Measurements from ENCODE around the gene NKTR.
"Not testable (repeated sequence)": the region's sequence is repeated elsewhere in the genome, so short reads cannot be mapped to it uniquely, and the experiment has no call there.

Gene NKTR

GRCh38 chr3:42582474-42583070 lies 17.9 kb upstream of the NKTR start:
- peak overlapping the region; percentile 97 for H3K4me3 ChIP-seq (ENCODE audit: low read length)
- TF ChIP-seq ZNF274 (IDR thresholded peaks at IDR 0.05; ENCODE audit: low read depth, low read length) = no peak

GRCh38 chr3:42588625-42589024 lies 11.9 kb upstream of the NKTR start:
- no peak overlapping the region for H3K4me3 ChIP-seq (ENCODE audit: low read length)
- TF ChIP-seq ZNF274 (IDR thresholded peaks at IDR 0.05; ENCODE audit: low read depth, low read length) = no peak

GRCh38 chr3:42589382-42590109 lies 10.9 kb upstream of the NKTR start:
- TF ChIP-seq ZNF274 (IDR thresholded peaks at IDR 0.05; ENCODE audit: low read depth, low read length) = no peak
- peak overlapping the region; percentile 40; the same call in 1 of the 2 replicates for H3K4me3 ChIP-seq (ENCODE audit: low read length)

- H3K4me3 ChIP-seq (ENCODE audit: low read length) = peak overlapping the region; percentile 67
- TF ChIP-seq ZNF274 (IDR thresholded peaks at IDR 0.05; ENCODE audit: low read depth, low read length) = no peak
Measured at GRCh38 chr3:42590989-42591756, 9.3 kb upstream of the NKTR start.

GRCh38 chr3:42591811-42592210 lies 8.7 kb upstream of the NKTR start:
- no peak for TF ChIP-seq ZNF274 (IDR thresholded peaks at IDR 0.05; ENCODE audit: low read depth, low read length)
- H3K4me3 ChIP-seq (ENCODE audit: low read length) = peak overlapping the region; percentile 67

GRCh38 chr3:42593635-42594034 lies 6.9 kb upstream of the NKTR start:
- TF ChIP-seq ZNF274 (IDR thresholded peaks at IDR 0.05; ENCODE audit: low read depth, low read length) = no peak
- H3K4me3 ChIP-seq (ENCODE audit: low read length) = no peak overlapping the region

- no peak for TF ChIP-seq ZNF274 (IDR thresholded peaks at IDR 0.05; ENCODE audit: low read depth, low read length)
- H3K4me3 ChIP-seq (ENCODE audit: low read length) = no peak overlapping the region
Measured at GRCh38 chr3:42595682-42596081, 4.8 kb upstream of the NKTR start.

GRCh38 chr3:42597098-42597497 lies 3.4 kb upstream of the NKTR start:
- not testable (repeated sequence) for H3K4me3 ChIP-seq (ENCODE audit: low read length)

GRCh38 chr3:42600958-42601675 lies 631 bp downstream of the NKTR start:
- H3K4me3 ChIP-seq (ENCODE audit: low read length) = peak overlapping the region; percentile 96
- no peak for TF ChIP-seq ZNF274 (IDR thresholded peaks at IDR 0.05; ENCODE audit: low read depth, low read length)

GRCh38 chr3:42601896-42602581 lies 1.6 kb downstream of the NKTR start:
- H3K4me3 ChIP-seq (ENCODE audit: low read length) = peak overlapping the region; percentile 96

GRCh38 chr3:42602961-42603360 lies 2.5 kb downstream of the NKTR start:
- H3K4me3 ChIP-seq (ENCODE audit: low read length) = no peak overlapping the region
- no peak for TF ChIP-seq ZNF274 (IDR thresholded peaks at IDR 0.05; ENCODE audit: low read depth, low read length)

More at GRCh38 chr3:42601896-42602581, 1.6 kb downstream of the NKTR start:
- TF ChIP-seq ZNF274 (IDR thresholded peaks at IDR 0.05; ENCODE audit: low read depth, low read length) = no peak

- H3K4me3 ChIP-seq (ENCODE audit: low read length) = no peak overlapping the region
- no peak for TF ChIP-seq ZNF274 (IDR thresholded peaks at IDR 0.05; ENCODE audit: low read depth, low read length)
Measured at GRCh38 chr3:42605546-42606173, 5.2 kb downstream of the NKTR start.

GRCh38 chr3:42608581-42608980 lies 8.1 kb downstream of the NKTR start:
- H3K4me3 ChIP-seq (ENCODE audit: low read length) = no peak overlapping the region
- no peak for TF ChIP-seq ZNF274 (IDR thresholded peaks at IDR 0.05; ENCODE audit: low read depth, low read length)

Data from GM08714 (cell line).